ENCODE results near the gene NAALADL2. TPM values are rescaled to one million over a fixed set of nuclear protein-coding genes. Genes with fewer than 3 reads are reported as not detected.

The NAALADL2 gene
- total RNA-seq, 1 experiment from 2014 or later: 1.6 TPM

GRCh38 chr3:175392653-175393052 is 533.5 kb downstream of the NAALADL2 start:
- Histone ChIP-seq H3K79me2 (ENCODE audit: insufficient read depth, low read length) (no peaks in the 10 kb centered on the region), H3K27me3 (ENCODE audit: insufficient read depth, low read length) (no peaks in the 10 kb centered on the region), H2AK5ac (ENCODE audit: insufficient read length, low read length) (no peak overlapping the region), H2BK120ac (ENCODE audit: low read depth, low read length, poor library complexity, severe bottlenecking) (no peak overlapping the region), H4K5ac (ENCODE audit: insufficient read length, low read depth, low read length) (no peak overlapping the region), H3K4me2 (ENCODE audit: insufficient read depth, insufficient read length, low read length) (no peak overlapping the region), H4K8ac (replicated peaks; ENCODE audit: insufficient read length, low read depth, low read length) (no peak overlapping the region), H2BK20ac (ENCODE audit: low read depth, low read length, poor library complexity, severe bottlenecking) (no peak overlapping the region), H3T11ph (ENCODE audit: low read length) (no peak overlapping the region), H3K23ac (ENCODE audit: insufficient read length, low read depth, low read length) (no peak overlapping the region), H3K23me2 (ENCODE audit: insufficient read length, low read depth, low read length, poor library complexity, severe bottlenecking) (no peaks in the 10 kb centered on the region), H3K9ac (ENCODE audit: extremely low read depth, insufficient read length, low read length) (no peak overlapping the region), H3K79me1 (ENCODE audit: insufficient read depth, low read depth, low read length, poor library complexity, severe bottlenecking) (no peaks in the 10 kb centered on the region), H2BK5ac (ENCODE audit: insufficient read length, low read length) (no peak overlapping the region), H4K20me1 (ENCODE audit: control insufficient read depth, insufficient read depth, insufficient read length) (no peaks in the 10 kb centered on the region), H3K14ac (ENCODE audit: insufficient read depth, low read length) (no peak overlapping the region), H3K4me1 (ENCODE audit: insufficient read depth, low read length) (no peaks in the 10 kb centered on the region; the same call in 1 of the 2 replicates), H3K4ac (ENCODE audit: low read depth, low read length) (no peak overlapping the region), H3K18ac (ENCODE audit: insufficient read length, low read depth, low read length) (no peak overlapping the region), H2BK12ac (ENCODE audit: insufficient read length, low read depth, low read length) (no peak overlapping the region), H3K9me3 (ENCODE audit: control insufficient read depth, low read depth, low read length) (no peaks in the 10 kb centered on the region), H3K56ac (ENCODE audit: insufficient read length, low read depth, low read length) (no peak overlapping the region), H3K27ac (ENCODE audit: insufficient read length, low read depth, low read length) (no peak overlapping the region), H2AFZ (ENCODE audit: low read length) (no peak overlapping the region), H2BK15ac (ENCODE audit: low read depth, low read length) (no peak overlapping the region), H4K91ac (ENCODE audit: insufficient read length, low read depth, low read length) (no peak overlapping the region)
- Mint-ChIP-seq H3K27me3 (ENCODE audit: low read depth) (no peaks in the 10 kb centered on the region), H3K4me3 (no peak overlapping the region), H3K9me3 (peaks cover 0 to 2% of the 10 kb centered on the region in 2 experiments; a peak in 1 of 5 replicates), H3K36me3 (ENCODE audit: insufficient read depth in 1 of 3, low read depth in 3 of 3) (peaks cover 0 to 2% (median 0%) of the 10 kb centered on the region in 3 experiments; a peak in 1 of 7 replicates), H3K4me1 (peaks cover 7 to 10% of the 10 kb centered on the region in 2 experiments), H3K27ac (no peak overlapping the region)
- DNase-seq: no peak
- TF ChIP-seq CTCF (conservative IDR thresholded peaks at IDR 0.05): no peak
- WGBS (ENCODE audit: extremely low coverage, insufficient read length, low lambda C conversion rate): no CpG with 5 or more reads among the region's 4 CpGs

Data from H9 (cell line).